Stomach (tissue), 4 donors: ENCODE data around the gene SLC35G1.

Experiments
- CTCF ChIP-seq, 7 experiments: fragments of 450-650 bp in 4 of 7; fragments of 200-600 bp in 3 of 7; sonication (generic) in 3 of 7; IDR thresholded peaks; one replicate each; pipeline ENCODE4 v1.5.1; 2016 to 2019; ENCODE audit warnings: antibody characterized with exemption in 7 of 7, control low read depth in 2 of 7, mild to moderate bottlenecking in 1 of 7
- POLR2A ChIP-seq, 4 donors: fragments of 450-650 bp; IDR thresholded peaks; one replicate each; pipeline ENCODE4 v1.6.1; 2016; ENCODE audit warnings: antibody characterized with exemption in 4 of 4, control low read depth in 2 of 4, mild to moderate bottlenecking in 1 of 4, moderate library complexity in 1 of 4
- POLR2AphosphoS5 ChIP-seq, 3 donors: sonication (generic); formaldehyde crosslinking; IDR thresholded peaks; one replicate each; pipeline ENCODE4 v1.6.1; 2016; ENCODE audit warnings: antibody characterized with exemption in 3 of 3

- no peak for TF ChIP-seq CTCF (IDR thresholded peaks at IDR 0.05)
- no peak for TF ChIP-seq POLR2AphosphoS5 (IDR thresholded peaks at IDR 0.05)
- TF ChIP-seq POLR2A (IDR thresholded peaks at IDR 0.05), result no peak
Observed at GRCh38 chr10:93876381-93876780, 17.4 kb upstream of the SLC35G1 start.
